NT2/D1 (cell line): ENCODE data around the gene CFAP54.

Experiments
- DNase-seq: peaks from one replicate; pipeline ENCODE4 v3.0.0-alpha.2; 2011; ENCODE audit warnings: low read depth, low spot score
- H3K27me3 ChIP-seq: 2 replicates; pipeline ENCODE4 v1.6.0; 2011; ENCODE audit warnings: mild to moderate bottlenecking; ENCODE audit not compliant: insufficient read length, insufficient read depth
- H3K36me3 ChIP-seq: 2 replicates; pipeline ENCODE4 v1.6.1; 2011; ENCODE audit warnings: mild to moderate bottlenecking, low read length, mixed read lengths; ENCODE audit not compliant: insufficient read depth, insufficient read length
- H3K4me1 ChIP-seq: 2 replicates; pipeline ENCODE4 v1.5.1; 2011; ENCODE audit not compliant: insufficient read depth, insufficient read length
- H3K4me3 ChIP-seq: 2 replicates; pipeline ENCODE4 v1.5.1; 2011; ENCODE audit warnings: low read depth; ENCODE audit not compliant: insufficient read length
- H3K9ac ChIP-seq: 2 replicates; pipeline ENCODE4 v1.6.0; 2011; ENCODE audit warnings: low read depth; ENCODE audit not compliant: insufficient read length
- H3K9me3 ChIP-seq: 2 replicates; pipeline ENCODE4 v1.5.1; 2011; ENCODE audit warnings: mild to moderate bottlenecking, low read length; ENCODE audit not compliant: insufficient read depth
- SUZ12 ChIP-seq: IDR thresholded peaks from 2 replicates; pipeline ENCODE4 v1.6.1; 2011; ENCODE audit not compliant: insufficient read length, insufficient read depth; ENCODE audit errors: extremely low read depth
- YY1 ChIP-seq: IDR thresholded peaks from 2 replicates; pipeline ENCODE4 v1.6.1; 2011; ENCODE audit not compliant: insufficient read length, insufficient read depth
- ZNF274 ChIP-seq: IDR thresholded peaks from 2 replicates; pipeline ENCODE4 v1.6.1; 2011; ENCODE audit warnings: mild to moderate bottlenecking, low read depth, low read length

CFAP54 gene

DNA sequence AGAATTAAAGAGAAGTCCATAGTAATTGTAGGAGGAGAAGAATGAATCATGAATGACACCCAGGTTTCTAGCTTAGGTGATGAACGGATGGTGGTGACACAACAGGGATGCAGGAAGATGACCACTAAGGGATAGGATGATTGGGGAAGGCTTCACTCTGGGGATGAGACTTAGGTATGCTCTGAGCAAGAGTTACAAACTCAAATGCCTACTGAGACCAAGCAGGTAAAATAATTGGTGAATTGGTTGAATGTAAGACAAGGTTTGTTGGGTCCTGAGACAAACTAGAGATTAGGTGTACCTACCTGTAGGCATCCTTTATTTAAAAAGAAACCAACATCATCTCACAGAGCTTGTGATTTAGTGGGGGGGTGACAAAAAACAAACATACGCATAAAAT is 116.3 kb downstream of the CFAP54 start:
- Histone ChIP-seq H3K4me1 (no peaks in the 10 kb centered on the region), H3K9me3 (peaks cover 13% of the 10 kb centered on the region; the same call in 1 of the 2 replicates), H3K4me3 (no peak overlapping the region), H3K9ac (no peak overlapping the region), H3K36me3 (no peaks in the 10 kb centered on the region), H3K27me3 (no peaks in the 10 kb centered on the region)
- no peak for TF ChIP-seq SUZ12
- no peak for TF ChIP-seq YY1
- no peak for TF ChIP-seq ZNF274
- DNase-seq, result no peak

DNA sequence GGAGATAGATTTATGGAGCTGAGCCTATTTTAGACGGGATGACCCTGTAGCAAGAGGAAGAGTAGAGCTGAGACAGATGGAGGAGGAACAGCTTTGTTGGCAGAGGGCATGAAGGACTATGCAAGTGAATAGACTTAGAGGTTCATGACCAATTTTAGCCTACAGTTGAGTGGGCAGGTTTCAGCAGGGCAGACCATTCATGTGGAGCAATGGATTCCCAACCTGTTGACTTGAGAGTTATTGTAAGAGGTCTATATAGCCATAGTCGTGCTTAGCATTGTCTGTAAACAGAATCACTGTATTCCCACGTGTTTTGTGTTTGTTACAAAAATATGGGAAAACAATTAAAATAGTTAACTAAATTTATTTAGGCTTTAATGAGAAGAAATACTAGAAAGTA is 116.8 kb downstream of the CFAP54 start:
- Histone ChIP-seq H3K9ac (no peak overlapping the region), H3K27me3 (no peaks in the 10 kb centered on the region), H3K4me3 (no peak overlapping the region), H3K9me3 (peaks cover 15% of the 10 kb centered on the region; the same call in 1 of the 2 replicates), H3K36me3 (no peaks in the 10 kb centered on the region), H3K4me1 (no peaks in the 10 kb centered on the region)
- no peak for DNase-seq
- TF ChIP-seq YY1 (no peak), ZNF274 (no peak), SUZ12 (no peak)

DNA sequence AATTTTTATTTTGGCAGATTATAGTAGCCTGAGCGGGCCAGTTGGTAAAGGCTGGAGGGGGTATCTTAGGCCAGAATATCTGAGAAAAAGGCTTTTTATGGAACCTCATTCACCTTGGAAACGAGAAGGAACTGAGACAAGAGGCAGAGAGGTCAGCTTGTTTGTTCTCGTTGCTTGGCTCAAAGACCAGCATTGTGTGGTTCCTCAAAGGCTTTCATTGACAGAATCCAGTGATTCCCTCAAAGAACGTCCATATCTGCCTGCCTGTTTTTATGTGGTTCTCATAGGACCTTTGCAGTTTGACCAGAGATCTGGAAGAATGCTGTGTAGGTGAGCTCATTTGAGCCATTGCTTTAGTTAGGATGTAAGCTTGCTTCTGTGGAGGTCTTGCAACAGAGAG is 117.3 kb downstream of the CFAP54 start:
- H3K4me3 ChIP-seq, result no peak overlapping the region
- no peaks in the 10 kb centered on the region for H3K36me3 ChIP-seq
- TF ChIP-seq SUZ12 (no peak), YY1 (no peak), ZNF274 (no peak)
- peaks cover 15% of the 10 kb centered on the region; the same call in 1 of the 2 replicates for H3K9me3 ChIP-seq
- DNase-seq, result no peak
- no peaks in the 10 kb centered on the region for H3K27me3 ChIP-seq
- no peaks in the 10 kb centered on the region for H3K4me1 ChIP-seq
- no peak overlapping the region for H3K9ac ChIP-seq

DNA sequence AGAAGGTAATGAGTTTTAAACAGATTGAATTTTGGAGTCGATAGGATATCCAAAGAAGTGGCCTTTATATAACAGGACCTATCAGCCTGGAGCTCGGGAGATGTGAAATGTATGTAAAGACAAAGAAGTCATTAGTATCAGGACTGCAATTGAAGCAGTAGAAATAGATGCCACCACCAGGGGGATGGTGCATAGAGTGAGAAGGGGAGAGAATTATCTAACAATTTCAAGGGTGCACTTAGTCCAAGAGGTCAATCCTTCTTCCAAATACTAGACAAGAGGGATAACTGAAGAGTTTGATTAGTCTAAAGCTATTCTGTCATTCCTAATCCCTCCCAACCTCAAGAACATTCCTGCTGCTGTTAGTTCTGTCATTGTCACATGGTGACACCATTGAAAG is 127.8 kb downstream of the CFAP54 start:
- TF ChIP-seq YY1, result no peak
- TF ChIP-seq SUZ12, result no peak
- no peak for TF ChIP-seq ZNF274
- no peaks in the 10 kb centered on the region for H3K27me3 ChIP-seq
- H3K4me3 ChIP-seq, result no peak overlapping the region
- no peaks in the 10 kb centered on the region for H3K36me3 ChIP-seq
- H3K9ac ChIP-seq, result no peak overlapping the region
- no peak for DNase-seq
- no peaks in the 10 kb centered on the region for H3K4me1 ChIP-seq
- H3K9me3 ChIP-seq, result no peaks in the 10 kb centered on the region

- no peaks in the 10 kb centered on the region for H3K4me1 ChIP-seq
- TF ChIP-seq SUZ12 (no peak), YY1 (no peak), ZNF274 (no peak)
- H3K36me3 ChIP-seq, result no peaks in the 10 kb centered on the region
- no peak overlapping the region for H3K9ac ChIP-seq
- no peak for DNase-seq
- no peak overlapping the region for H3K4me3 ChIP-seq
- no peaks in the 10 kb centered on the region for H3K27me3 ChIP-seq
- H3K9me3 ChIP-seq, result no peaks in the 10 kb centered on the region
Measured at GRCh38 chr12:96623155-96623554, 133.8 kb downstream of the CFAP54 start.

- Histone ChIP-seq H3K9me3 (no peaks in the 10 kb centered on the region), H3K4me1 (no peaks in the 10 kb centered on the region), H3K9ac (no peak overlapping the region), H3K27me3 (no peaks in the 10 kb centered on the region), H3K36me3 (no peaks in the 10 kb centered on the region), H3K4me3 (no peak overlapping the region)
- TF ChIP-seq ZNF274 (no peak), SUZ12 (no peak)
- DNase-seq, result no peak
Measured at GRCh38 chr12:96623656-96624217, 134.4 kb downstream of the CFAP54 start.

DNA sequence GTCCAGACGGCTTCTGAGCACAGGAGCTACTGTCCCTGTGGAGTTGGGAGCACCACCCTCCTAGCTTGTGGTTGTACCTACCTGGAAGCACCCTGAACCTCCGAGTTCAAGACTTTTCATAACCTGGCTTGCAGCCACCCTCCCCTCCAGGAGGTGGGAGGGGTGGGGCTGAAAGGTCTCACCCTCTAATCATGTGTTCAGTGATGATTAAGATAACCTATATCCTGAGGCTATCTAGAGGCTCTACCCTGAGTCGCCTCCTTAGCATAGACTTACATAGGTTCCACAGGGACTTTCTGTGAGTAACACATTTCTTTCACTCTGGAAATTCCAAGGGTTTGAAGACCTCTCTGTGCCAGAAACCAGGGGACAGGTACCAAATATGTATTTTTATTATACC is 146.5 kb downstream of the CFAP54 start:
- H3K36me3 ChIP-seq, result no peaks in the 10 kb centered on the region
- no peaks in the 10 kb centered on the region for H3K9me3 ChIP-seq
- DNase-seq, result no peak
- H3K9ac ChIP-seq, result no peak overlapping the region
- TF ChIP-seq YY1, result no peak
- TF ChIP-seq SUZ12, result no peak
- no peak for TF ChIP-seq ZNF274
- no peak overlapping the region for H3K4me3 ChIP-seq
- no peaks in the 10 kb centered on the region for H3K27me3 ChIP-seq
- H3K4me1 ChIP-seq, result peaks cover 2% of the 10 kb centered on the region

GRCh38 chr12:96636895-96637294 is 147.5 kb downstream of the CFAP54 start:
- no peak for DNase-seq
- no peaks in the 10 kb centered on the region for H3K9me3 ChIP-seq
- TF ChIP-seq SUZ12 (no peak), YY1 (no peak), ZNF274 (no peak)

More at GRCh38 chr12:96636895-96637294, 147.5 kb downstream of the CFAP54 start:
- Histone ChIP-seq H3K27me3 (no peaks in the 10 kb centered on the region), H3K4me3 (no peak overlapping the region), H3K4me1 (peaks cover 2% of the 10 kb centered on the region), H3K36me3 (no peaks in the 10 kb centered on the region), H3K9ac (no peak overlapping the region)
